ENCODE measurements around the gene NAP1L4.

DNA sequence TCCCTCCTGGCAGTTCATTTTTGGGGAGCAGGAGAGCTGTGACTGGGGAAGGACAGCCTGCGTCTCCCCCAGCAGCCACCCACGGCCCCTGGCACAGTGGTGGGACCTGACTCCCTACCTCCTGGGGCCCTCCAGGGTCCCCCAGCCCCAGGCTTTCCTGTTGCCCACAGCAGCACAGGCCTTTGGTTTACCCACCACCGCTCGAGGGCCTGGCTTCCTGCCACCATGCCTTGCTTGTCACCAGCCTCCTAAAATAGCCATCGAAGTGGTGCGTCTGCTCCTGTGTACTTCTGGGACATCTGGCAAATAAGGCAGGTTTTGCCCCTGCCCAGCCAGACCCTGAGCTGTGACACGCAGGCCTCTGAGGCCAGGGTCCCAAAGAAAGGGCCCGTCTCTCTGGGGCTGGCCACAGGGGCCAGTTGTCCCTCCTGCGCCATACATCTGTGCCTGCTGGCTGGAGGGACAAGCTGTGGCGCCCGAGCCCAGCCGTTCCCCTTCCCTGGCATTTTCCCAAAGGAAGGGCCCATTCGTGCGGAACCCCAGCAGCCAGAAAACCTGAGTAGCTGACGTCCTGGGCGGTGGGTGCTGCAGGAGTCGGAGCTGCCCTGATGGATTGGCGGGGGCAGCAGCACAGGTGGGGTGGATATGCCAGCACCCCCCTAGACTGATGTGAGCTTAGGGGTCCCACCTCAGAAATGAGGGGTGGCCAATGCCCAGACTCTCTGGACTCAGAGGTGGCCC, 77.5 kb downstream of the NAP1L4 start:
- no peak for TF ChIP-seq POLR2A (IDR thresholded peaks at IDR 0.05; ENCODE audit: borderline replicate concordance, extremely low read depth, insufficient read depth, insufficient read length)
- TF ChIP-seq, protein P1, sequence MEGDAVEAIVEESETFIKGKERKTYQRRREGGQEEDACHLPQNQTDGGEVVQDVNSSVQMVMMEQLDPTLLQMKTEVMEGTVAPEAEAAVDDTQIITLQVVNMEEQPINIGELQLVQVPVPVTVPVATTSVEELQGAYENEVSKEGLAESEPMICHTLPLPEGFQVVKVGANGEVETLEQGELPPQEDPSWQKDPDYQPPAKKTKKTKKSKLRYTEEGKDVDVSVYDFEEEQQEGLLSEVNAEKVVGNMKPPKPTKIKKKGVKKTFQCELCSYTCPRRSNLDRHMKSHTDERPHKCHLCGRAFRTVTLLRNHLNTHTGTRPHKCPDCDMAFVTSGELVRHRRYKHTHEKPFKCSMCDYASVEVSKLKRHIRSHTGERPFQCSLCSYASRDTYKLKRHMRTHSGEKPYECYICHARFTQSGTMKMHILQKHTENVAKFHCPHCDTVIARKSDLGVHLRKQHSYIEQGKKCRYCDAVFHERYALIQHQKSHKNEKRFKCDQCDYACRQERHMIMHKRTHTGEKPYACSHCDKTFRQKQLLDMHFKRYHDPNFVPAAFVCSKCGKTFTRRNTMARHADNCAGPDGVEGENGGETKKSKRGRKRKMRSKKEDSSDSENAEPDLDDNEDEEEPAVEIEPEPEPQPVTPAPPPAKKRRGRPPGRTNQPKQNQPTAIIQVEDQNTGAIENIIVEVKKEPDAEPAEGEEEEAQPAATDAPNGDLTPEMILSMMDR (IDR thresholded peaks at IDR 0.05 in 2 of 3, conservative IDR thresholded peaks at IDR 0.05 in 1 of 3; ENCODE audit: borderline replicate concordance in 1 of 3, insufficient read depth in 1 of 3, low read depth in 2 of 3, low read length in 2 of 3) = no peak
- no peak for TF ChIP-seq JUND (IDR thresholded peaks at IDR 0.05)
- no peak for TF ChIP-seq POLR2AphosphoS5 (IDR thresholded peaks at IDR 0.05; ENCODE audit: low read depth, low read length)
- TF ChIP-seq YY1 (IDR thresholded peaks at IDR 0.05; ENCODE audit: extremely low read depth, insufficient replicate concordance, low read depth, low read length) = no peak
- TF ChIP-seq ZNF274 (IDR thresholded peaks at IDR 0.05; ENCODE audit: low read depth, low read length) = no peak
- no peak for TF ChIP-seq MAX (IDR thresholded peaks at IDR 0.05)
- TF ChIP-seq ATF3 (IDR thresholded peaks at IDR 0.05) = no peak
- no peak for TF ChIP-seq TCF7L2 (IDR thresholded peaks at IDR 0.05; ENCODE audit: borderline replicate concordance, extremely low read depth, insufficient read depth, insufficient read length)

Data from HCT116 (cell line).